GM18858 (cell line): Measurements from ENCODE around the gene P2RX4.
"Not testable (repeated sequence)": the region's sequence is repeated elsewhere in the genome, so short reads cannot be mapped to it uniquely, and the experiment has no call there.

ENCODE experiments used
- ATAC-seq: cut with Tn5 transposase; IDR thresholded peaks from one replicate; pipeline ENCODE4 v1.9.1; 2021; ENCODE audit not compliant: unreplicated experiment

The P2RX4 gene

DNA sequence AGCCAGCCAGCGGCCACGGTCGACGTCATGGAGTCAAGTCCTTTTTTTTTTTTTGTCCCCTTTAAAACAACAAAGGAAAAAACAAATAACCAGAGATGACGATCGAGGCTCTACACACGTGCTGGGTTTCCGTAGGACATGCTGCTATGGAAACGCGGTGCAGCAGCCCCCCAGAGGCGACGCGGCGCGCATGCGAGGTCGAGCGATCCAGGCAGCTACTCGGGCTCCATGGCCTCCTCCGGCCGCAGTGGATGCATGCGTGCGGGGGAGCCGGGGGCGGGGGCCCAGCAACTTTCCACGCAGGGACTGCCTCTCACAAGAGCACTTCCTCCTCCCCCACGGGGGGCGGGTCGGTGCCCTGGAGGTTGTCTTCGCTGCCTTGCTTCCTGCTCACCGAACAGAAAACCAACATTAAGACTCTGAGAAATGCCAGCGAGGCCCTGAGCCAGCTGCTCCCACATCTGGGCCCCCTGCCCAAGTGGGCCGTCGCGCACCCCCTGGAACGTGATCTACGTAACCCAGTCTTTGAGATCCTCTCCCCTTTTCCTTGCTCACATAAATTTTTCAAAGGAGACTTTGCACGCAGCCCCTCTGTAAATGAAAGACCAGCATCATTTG lies 30.7 kb downstream of the P2RX4 start:
- ATAC-seq: no peak

DNA sequence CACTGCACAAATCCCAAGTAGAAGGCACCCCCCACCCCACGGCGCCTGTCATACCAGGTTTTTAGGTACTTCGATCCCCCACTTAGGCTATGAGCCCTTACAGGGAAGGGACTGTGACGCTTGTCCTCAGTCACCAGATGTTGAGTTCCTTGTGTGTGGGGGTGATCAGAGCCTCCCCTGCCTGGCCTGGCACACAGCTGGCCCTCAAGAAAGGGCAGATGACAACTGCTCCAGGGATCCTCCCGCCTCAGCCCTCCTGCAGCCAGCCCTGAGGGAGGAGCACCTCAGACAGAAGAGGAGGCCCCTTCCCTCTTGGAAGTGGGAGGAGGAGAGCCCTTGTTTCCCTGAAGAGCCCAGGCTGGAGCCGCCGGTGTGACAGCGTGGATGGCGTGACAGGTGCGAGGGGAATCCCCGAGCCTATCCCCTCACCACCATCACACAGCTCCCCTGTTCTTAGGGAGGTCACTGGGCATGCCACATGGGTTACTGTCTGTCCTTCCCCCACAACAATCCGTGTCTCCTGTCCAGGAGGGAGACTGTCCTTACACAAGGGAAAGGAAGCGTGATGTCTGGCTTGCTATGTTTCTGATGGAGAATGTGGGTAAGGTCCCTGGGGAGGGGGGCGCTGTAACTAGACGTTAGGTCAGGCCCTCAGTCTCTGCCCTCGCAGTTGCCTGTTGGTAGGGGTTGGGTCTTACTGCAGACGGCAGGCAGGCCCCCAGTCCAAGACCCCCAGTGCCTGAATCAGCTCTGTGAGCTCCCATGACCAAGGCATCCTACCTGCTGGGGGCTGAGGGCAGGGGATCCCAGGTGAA lies 31.4 kb downstream of the P2RX4 start:
- ATAC-seq: no peak

DNA sequence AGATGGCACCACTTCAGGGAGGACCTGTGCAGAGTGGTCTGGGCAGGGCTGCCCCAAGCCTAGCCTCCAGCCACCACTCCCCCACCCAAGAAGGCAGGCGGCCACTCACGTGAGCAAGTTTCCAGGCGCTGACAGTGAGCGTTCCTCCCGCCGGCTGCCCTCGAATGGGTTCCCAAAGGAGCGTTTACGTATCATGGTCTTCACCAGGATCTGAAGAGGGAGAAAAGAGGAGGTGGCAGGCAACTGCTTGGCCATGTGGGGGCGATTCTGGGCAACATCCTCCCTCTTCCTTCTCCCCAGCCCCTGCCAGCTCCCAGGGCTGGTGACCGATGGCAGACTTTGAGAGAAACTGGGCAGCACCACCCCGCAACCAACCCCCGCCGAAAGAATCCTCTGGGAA lies 35.1 kb downstream of the P2RX4 start:
- no peak for ATAC-seq

DNA sequence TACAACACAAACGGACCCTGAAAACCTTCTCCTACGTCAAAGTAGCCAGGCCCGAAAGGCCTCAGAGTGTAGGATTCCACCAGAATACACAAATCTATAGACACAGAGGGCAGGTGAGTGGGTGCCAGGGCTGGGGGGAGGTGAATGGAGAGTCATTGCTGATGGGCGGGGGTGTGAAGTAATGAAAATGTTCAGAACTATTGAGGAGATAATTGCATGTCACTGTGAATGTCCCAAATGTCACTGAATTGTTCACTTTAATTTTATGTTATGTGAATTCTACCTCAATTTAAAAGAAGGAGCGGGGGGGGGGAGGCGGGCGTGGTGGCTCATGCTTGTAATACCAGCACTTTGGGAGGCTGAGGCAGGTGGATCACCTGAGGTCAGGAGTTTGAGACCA lies 36.0 kb downstream of the P2RX4 start:
- no peak for ATAC-seq

DNA sequence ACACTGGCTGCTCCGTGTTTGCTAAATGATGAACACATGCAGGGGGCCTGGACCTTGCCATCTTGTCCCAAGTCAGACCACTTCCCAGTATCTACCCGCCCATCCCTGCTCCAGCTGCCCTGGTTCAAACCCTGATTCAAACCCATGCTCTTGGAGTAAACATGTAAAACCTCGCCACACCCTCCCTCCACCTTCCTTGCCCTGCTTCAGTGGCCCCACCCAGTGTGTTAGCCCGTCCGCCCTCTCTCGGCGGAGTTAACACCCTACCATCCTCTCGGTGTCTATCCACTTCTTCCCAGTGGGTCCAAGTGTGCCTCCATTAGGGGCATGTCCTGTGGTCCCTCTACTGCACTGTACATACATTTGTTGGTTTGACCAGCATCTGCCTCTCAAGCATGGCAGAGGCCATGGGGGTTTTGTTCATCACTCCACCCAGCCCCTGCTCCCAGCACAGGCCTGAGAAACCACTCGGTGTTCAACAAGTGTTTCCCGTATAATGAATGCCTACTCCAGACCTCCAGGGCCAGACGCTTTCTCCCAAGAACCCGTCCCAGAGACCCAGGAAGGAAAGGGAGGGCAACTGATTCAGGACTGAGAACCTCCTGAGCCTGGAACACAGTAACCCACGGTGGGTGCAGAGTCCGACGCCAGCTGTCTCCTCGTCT lies 37.1 kb downstream of the P2RX4 start:
- no peak for ATAC-seq

DNA sequence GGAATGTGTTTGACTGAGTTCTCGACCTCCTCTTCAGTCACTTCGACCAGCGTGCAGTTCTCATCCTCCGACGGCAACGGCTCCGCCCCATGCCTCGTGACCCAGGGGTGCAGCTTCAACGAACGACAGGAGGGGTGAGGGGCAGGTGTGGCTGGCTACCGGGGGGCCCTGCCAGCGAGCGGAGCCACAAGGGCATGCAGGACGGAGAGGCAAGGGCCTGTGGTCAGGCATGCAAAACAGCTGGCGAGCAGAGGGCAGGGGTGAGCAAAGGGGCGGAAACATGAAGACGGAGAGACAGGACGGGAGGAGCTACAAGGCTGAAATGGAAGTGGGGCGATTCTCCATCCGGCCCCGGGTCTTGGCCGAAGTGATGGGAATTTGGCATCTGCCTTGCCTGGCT lies 38.7 kb downstream of the P2RX4 start:
- no peak for ATAC-seq

DNA sequence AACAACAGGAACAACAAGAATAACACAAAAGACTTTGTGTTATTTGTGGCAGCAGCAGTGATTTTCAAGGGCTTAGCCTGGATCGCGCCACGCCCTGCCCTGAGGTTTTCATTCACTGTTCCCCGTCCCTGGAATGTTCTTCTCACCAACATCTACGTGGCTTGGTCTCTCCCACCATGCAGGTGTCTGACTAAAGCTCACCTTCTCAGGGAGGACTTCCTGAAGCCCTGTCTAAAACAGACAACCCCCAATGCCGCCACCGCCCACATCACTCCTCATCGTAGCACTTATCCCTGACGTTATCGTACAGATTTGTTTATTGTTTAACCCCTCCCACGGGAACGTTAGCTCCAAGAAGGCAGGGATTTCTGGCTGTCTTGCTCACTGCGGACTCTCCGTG lies 40.4 kb downstream of the P2RX4 start:
- ATAC-seq: no peak

DNA sequence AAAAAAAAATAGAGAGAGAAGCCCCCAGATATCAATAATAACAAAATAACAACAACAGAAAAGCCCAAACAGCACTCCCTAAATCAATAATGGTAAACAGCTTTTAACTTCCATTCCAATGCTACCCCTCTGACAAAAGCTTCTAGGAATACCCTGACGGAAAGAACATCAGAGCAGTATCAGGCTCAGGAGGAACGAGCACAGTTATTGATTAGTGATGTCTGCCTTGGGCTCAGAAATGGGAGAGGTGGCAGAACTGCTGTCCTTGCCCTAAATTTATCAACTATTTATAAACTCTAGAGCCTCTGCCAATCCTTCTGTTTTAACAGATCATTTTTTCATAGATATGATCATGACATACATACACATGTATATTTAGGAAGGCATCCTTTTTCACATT lies 41.9 kb downstream of the P2RX4 start:
- no peak for ATAC-seq

DNA sequence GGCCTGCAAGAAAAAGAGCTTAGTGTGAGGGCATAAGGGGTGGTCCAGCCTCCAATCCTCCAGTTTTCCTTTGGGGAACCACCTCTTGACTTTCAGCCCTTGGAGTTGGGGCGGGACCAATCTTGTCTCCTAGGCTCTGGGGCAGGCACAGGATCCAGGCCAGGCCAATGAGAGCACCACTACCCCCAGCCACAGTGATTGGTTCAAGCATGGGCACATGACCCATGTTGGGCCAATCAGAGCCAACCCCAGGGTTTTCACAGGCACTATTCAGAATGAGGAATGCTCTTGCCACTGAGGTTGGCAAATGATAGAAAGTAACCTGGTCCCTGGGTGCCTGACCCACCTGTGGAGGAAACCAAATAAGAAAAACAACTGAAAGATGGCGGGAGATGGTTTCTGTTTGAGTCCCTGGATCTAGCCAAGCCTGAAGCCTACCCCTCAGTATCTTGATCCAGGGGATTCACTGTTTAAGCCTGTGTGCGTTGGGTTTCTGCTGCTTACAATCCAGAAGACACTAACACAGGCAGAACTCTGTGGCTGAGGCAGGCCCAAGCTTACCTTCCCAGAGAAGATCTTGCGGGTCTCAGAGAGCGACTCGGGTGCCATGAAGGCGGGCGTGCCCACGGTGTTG lies 42.9 kb downstream of the P2RX4 start:
- ATAC-seq: no peak

DNA sequence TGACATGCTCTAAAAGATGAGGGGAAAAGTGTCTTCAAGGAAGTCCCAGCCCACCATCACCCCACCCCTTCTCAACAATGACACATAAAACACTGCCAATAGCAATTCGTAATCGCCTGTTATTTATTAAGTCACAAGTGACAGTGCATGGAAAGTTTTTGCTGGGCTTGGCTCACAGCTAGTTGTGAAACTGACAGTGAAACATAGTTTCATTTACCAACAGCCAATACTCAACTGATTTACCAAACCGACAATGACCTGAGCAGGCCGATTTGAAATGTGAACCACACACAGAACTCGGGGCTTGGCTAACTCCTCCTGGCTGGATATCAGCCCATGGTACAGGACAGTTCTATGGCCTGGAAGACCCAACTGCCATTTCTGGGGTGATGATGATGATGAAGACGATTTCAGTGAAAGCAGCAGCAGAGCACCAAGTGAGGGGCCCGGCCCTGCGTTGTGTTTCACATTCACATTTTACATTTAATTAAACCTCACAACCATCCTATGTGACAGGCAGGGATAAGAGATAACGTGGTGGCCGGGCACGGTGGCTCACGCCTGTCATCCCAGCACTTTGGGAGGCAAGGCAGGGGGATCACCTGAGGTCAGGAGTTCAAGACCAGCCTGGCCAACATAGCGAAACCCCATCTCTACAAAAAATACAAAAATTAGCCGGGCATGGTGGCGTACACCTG lies 43.9 kb downstream of the P2RX4 start:
- no peak for ATAC-seq

DNA sequence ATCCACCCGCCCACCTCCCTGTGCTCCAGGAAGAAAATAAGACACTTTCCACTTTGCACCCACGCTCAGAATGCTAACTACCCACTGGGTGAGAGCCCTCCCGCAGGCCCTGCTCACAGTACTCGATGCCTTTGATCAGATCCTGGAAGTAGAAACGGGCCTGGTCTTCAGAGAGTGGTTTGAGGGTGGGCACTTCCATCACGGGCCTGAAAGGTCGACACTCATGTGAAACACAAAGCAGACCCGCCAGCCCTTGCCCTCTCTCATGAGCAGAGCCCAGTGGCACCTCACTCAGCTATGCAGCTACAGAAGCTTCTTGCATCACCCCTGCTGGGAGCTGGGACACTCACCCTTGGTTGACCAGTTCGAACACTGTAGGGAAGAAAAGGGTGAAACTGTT lies 45.5 kb downstream of the P2RX4 start:
- no peak for ATAC-seq

DNA sequence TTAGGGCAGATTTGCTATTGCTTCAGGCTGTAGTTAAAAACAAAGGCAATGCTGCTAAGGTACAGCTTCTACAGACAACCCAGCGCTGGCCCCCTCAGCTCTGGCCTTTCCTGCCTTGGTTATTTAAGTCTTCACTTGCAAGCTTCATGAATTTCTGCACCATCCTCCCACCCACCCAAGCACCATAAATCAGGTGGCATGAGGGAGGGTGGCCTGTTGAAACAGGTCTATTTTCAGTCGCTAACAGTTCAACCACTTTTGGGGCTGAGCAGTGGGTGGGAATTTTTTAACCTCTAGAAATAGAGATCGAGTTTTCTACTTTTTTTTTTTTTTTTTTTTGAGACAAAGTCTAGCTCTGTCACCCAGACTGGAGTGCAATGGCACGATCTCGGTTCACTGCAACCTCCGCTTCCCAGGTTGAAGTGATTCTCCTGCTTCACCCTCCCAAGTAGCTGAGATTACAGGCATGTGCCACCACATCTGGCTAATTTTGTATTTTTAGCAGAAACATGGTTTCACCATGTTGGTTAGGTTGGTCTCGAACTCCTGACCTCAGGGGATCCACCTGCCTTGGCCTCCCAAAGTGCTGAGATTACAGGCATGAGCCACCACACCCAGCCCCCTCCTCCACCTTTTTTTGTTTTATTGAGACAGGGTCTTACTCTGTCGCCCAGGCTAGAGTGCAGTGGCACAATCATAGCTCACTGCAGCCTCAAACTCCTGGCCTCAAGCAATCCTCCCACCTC lies 47.9 kb downstream of the P2RX4 start:
- ATAC-seq: not testable (repeated sequence)

DNA sequence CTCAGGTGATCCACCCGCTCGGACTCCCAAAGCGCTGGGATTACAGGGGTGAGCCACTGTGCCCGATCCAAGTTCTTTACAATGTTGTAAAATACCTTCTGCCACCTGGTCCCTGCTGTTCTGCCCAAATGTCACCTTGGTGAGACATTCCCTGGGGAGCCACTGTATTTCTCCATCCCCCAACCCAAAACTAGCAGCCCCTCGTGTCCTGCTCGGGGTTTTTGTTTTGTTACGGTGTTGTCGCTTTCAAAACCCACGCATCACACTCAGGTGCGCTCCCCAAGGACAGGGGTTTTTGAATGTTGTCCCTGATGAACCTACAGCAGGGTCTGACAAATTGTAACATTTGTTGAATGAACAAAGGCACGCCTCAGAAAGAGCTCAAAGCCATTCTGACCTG lies 49.1 kb downstream of the P2RX4 start:
- no peak for ATAC-seq

DNA sequence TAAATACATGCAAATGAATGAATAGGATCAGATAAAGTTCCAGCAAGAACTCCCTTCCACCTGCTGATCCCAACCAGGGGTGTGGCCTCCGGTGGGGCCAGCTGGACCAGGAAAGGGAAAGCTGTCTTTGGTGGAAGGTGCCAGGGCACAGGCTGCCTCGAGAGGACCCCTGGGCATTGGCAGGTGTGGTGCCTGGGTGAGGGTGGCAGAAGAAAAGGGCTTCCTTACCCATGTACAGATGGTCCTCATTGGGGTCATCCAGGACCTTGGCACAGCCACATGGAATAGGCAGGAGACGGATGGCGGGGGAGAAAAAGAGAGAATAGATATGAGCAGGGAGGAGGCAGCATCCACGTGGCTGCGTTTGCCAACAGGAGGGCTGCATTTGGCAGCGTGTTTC lies 50.2 kb downstream of the P2RX4 start:
- ATAC-seq: no peak

DNA sequence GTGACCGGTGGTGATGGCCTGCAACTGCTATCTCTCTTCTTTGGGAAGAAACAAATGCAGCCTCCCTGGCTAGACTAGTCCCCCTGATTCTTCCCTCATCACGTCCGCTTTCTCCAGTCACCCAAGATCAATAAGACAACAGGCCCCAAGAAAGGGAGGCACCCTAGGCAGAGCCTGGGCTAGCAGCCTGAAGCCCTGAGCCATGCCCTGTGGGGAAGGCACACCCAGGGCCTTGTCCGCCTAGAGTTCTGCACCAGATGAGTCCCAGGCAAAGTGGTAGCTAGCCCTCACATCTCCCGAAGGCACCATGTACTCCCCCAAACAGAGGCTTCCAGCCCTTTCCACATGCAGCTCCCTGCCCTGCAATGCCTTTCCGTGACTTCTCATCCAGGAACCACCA lies 51.5 kb downstream of the P2RX4 start:
- no peak for ATAC-seq

DNA sequence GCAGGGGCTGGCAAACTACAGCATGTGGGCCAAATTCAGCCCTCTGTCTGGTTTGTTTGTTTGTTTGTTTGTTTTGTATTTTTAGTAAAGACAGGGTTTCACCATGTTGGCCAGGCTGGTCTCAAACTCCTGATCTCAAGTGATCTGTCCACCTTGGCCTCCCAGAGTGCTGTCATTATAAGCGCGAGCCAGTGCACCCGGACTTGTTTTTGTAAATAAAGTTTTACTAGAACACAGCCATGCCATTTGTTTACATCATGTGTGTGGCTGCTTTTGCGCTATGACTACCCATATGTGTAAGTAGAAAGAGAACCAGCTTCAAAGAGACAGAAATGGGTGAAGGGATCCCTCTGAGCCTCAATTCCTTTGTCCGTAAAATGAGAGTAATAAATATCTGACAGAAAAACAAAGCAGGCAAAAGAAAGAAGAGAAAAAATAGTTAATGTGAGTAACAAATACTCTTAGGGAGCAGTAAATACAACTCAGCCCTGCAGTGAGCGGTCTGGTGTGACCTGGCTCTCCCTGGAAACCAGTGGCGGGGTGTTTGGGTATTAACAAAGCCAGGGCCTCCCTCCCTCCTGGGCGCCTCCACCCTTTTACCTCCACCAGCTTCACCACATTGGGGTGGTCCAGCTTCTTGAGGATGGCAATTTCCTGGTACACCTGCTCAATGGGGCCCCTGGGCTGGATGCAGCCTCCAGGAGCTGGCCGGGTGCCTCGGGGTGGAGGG lies 53.4 kb downstream of the P2RX4 start:
- ATAC-seq: no peak

DNA sequence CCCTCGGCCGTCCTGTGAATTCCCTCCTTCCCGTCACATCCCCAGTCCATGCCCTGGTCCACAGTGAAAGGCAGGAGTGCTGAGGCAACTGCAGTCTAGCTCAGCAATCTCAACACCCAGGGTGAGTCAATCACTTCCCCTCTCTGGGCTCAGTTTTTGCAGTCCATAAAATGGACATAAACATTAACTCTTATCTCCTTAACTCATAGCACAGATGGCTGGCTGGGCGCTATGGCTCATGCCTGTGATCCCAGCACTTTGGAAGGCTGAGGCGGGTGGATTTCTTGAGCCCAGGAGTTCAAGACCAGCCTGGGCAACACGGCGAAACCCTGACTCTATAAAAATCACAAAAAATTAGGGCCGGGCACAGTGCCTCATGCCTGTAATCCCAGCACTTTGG lies 54.2 kb downstream of the P2RX4 start:
- ATAC-seq: no peak

DNA sequence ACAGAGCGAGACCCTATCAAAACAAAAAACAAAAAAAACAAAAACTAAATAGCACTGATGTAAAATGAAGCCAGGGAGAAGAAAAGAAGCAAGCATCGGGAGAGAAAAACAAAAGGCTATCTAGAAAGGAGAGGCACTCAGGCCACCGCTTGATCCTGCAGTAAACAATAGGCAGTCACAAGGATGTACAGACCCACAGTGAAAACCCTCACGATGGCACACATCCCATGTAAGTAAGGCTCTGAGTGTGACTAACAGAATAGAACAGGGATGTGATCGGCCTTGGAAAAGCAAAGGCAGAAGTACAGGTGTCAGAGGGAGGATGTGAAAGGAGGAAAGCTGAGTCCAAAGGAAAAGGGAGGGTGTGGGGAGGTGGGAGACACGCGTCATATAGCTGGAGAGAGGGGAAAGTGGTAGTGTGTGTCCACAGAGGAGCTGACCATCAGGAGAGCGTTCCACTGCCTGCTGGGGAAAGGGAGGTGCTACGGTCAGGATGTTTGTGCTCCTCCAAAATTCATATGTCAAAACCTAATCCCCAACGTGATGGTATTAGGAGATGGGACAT lies 55.1 kb downstream of the P2RX4 start:
- no peak for ATAC-seq

DNA sequence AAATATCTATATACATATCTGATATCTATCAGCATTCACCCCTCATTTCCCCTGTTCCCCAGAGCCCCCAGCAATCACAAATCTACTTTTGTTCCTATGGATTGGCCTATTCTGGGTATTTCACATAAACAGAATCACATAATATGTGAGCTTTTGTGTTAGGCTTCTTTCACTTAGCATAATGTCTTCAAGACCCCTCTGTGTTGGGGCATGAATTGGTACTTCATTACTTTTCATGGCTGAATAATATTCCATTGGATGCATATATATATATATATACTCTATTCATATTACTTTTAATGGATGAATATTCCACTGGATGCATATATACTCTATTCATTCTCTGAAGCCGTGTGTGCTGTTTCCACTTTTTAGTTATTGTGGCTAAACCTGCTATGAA lies 57.9 kb downstream of the P2RX4 start:
- ATAC-seq: no peak
